Neuronal stem cell (in vitro differentiated cells): ENCODE results near the gene MINDY4B.

Source experiments
- DNase-seq: peaks from one replicate; pipeline ENCODE4 v3.0.0-alpha.2; 2013; ENCODE audit warnings: low spot score
- H2AFZ ChIP-seq: one replicate; pipeline ENCODE4 v1.6.1; 2013; ENCODE audit warnings: mild to moderate bottlenecking, low read length, inconsistent platforms
- H2AK5ac ChIP-seq: 2 replicates; pipeline ENCODE4 v1.6.1; 2013; ENCODE audit warnings: low read depth, mild to moderate bottlenecking, inconsistent platforms, low read length, moderate library complexity, mixed read lengths
- H2BK120ac ChIP-seq: 2 replicates; pipeline ENCODE4 v1.6.1; 2013; ENCODE audit warnings: low read depth, mild to moderate bottlenecking, inconsistent platforms, low read length, moderate library complexity, mixed read lengths
- H2BK12ac ChIP-seq: one replicate; pipeline ENCODE4 v1.6.1; 2013; ENCODE audit warnings: low read length, inconsistent platforms
- H2BK15ac ChIP-seq: 2 replicates; pipeline ENCODE4 v1.6.1; 2013; ENCODE audit warnings: mild to moderate bottlenecking, low read length, inconsistent platforms, mixed read lengths
- H2BK5ac ChIP-seq: one replicate; pipeline ENCODE4 v1.6.1; 2013; ENCODE audit warnings: inconsistent platforms, mild to moderate bottlenecking, low read length, moderate library complexity
- H3K14ac ChIP-seq: one replicate; pipeline ENCODE4 v1.6.1; 2013; ENCODE audit warnings: low read length, inconsistent platforms
- H3K18ac ChIP-seq: 2 replicates; pipeline ENCODE4 v1.6.1; 2013; ENCODE audit warnings: low read length, inconsistent platforms
- H3K23ac ChIP-seq: 2 replicates; pipeline ENCODE4 v1.6.1; 2013; ENCODE audit warnings: low read depth, mild to moderate bottlenecking, mixed read lengths, low read length, inconsistent platforms; ENCODE audit not compliant: poor library complexity
- H3K27ac ChIP-seq: replicated peaks from 3 replicates; pipeline ENCODE4 v1.5.1; 2013; ENCODE audit warnings: low read length, inconsistent platforms
- H3K27me3 ChIP-seq, 3 experiments: 2 replicates each; pipeline ENCODE4 v1.6.1; 2013; ENCODE audit warnings: low read length in 3 of 3, mild to moderate bottlenecking in 2 of 3, inconsistent platforms in 1 of 3, low read depth in 1 of 3, mixed read lengths in 1 of 3, moderate library complexity in 1 of 3; ENCODE audit not compliant: control insufficient read depth in 3 of 3, insufficient read depth in 3 of 3
- H3K36me3 ChIP-seq, 2 donors: replicated peaks in 1 of 2; 2 replicates each; pipeline ENCODE4 v1.6.1; 2013; ENCODE audit warnings: low read length in 2 of 2; ENCODE audit not compliant: control insufficient read depth in 2 of 2, insufficient read depth in 2 of 2
- H3K4ac ChIP-seq: 2 replicates; pipeline ENCODE4 v1.6.1; 2013; ENCODE audit warnings: inconsistent platforms, mild to moderate bottlenecking, low read length, moderate library complexity
- H3K4me1 ChIP-seq, 2 donors: 1 replicate in 1 of 2; 2 replicates in 1 of 2; pipeline ENCODE4 v1.6.1; 2013; ENCODE audit warnings: low read length in 2 of 2, low read depth in 1 of 2; ENCODE audit not compliant: control insufficient read depth in 2 of 2, insufficient read depth in 1 of 2
- H3K4me2 ChIP-seq: one replicate; pipeline ENCODE4 v1.6.1; 2013; ENCODE audit warnings: mild to moderate bottlenecking, low read length, inconsistent platforms; ENCODE audit not compliant: insufficient read depth, poor library complexity, severe bottlenecking
- H3K4me3 ChIP-seq, 2 donors: 2 replicates each; pipeline ENCODE4 v1.5.1; 2013; ENCODE audit warnings: low read length in 2 of 2, mild to moderate bottlenecking in 2 of 2, inconsistent platforms in 1 of 2, moderate library complexity in 1 of 2
- H3K79me1 ChIP-seq: one replicate; pipeline ENCODE4 v1.6.1; 2013; ENCODE audit warnings: low read depth, mild to moderate bottlenecking, inconsistent platforms, low read length, moderate library complexity
- H3K9ac ChIP-seq: one replicate; pipeline ENCODE4 v1.6.1; 2013; ENCODE audit warnings: mild to moderate bottlenecking, low read depth, low read length, inconsistent platforms; ENCODE audit not compliant: poor library complexity
- H3K9me3 ChIP-seq, 2 donors: replicated peaks in 1 of 2; 2 replicates each; pipeline versions ENCODE3 to v1.6.1; 2013; ENCODE audit warnings: low read length in 2 of 2, mild to moderate bottlenecking in 2 of 2, inconsistent platforms in 1 of 2, low read depth in 1 of 2, mixed read lengths in 1 of 2, moderate library complexity in 1 of 2; ENCODE audit not compliant: control insufficient read depth in 2 of 2, insufficient read depth in 1 of 2
- H4K8ac ChIP-seq: one replicate; pipeline ENCODE4 v1.6.1; 2013; ENCODE audit warnings: low read depth, mild to moderate bottlenecking, inconsistent platforms, low read length, moderate library complexity
- H4K91ac ChIP-seq: one replicate; pipeline ENCODE4 v1.6.1; 2013; ENCODE audit warnings: low read length, low read depth, mild to moderate bottlenecking, inconsistent platforms; ENCODE audit not compliant: poor library complexity
- WGBS, 2 donors: extraction: QIAGEN DNeasy Blood & Tissue Kit; methylation state at CpG; one replicate each; pipeline ENCODE4 v1.1.7; 2013; ENCODE audit warnings: missing lambda C conversion rate in 2 of 2, mixed read lengths in 1 of 2; ENCODE audit not compliant: insufficient read length in 2 of 2, insufficient replicate concordance in 1 of 2; ENCODE audit errors: extremely low coverage in 2 of 2; 5-methylcytosine and 5-hydroxymethylcytosine counted together

The MINDY4B gene

DNA sequence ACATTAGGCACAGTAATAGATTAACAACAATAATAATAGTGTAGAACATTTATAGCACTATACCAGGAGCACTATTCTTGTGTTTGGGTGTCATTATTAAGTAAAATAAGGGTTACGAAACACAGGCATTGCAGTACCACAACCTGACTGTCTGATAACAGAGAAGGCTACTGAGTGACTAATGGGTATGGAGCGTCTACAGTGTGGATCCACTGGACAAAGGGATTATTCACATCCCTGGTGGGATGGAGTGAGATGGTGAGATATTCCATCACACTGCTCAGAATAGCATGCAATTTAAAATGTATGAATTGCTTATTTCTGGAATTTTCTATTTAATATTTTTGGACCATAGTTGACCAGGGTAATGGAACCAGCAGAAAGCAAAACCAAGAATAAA lies 18.2 kb downstream of the MINDY4B start:
- H3K9me3 ChIP-seq = no peaks in the 10 kb centered on the region
- H3K4me1 ChIP-seq = peaks cover 0 to 9% of the 10 kb centered on the region in 2 donors
- no peak overlapping the region for H3K4me2 ChIP-seq
- no peak overlapping the region for H2BK120ac ChIP-seq
- H4K91ac ChIP-seq = no peak overlapping the region
- H3K36me3 ChIP-seq = no peaks in the 10 kb centered on the region
- no peak overlapping the region for H2BK15ac ChIP-seq
- no peak overlapping the region for H2BK5ac ChIP-seq
- no peak overlapping the region for H3K23ac ChIP-seq
- H3K14ac ChIP-seq = no peak overlapping the region
- peaks cover 0 to 3% (median 0%) of the 10 kb centered on the region in 3 experiments for H3K27me3 ChIP-seq
- no peak overlapping the region for H2AK5ac ChIP-seq
- no peak overlapping the region for H2AFZ ChIP-seq
- DNase-seq = no peak
- H3K4ac ChIP-seq = no peak overlapping the region
- H3K18ac ChIP-seq = no peak overlapping the region
- no peak overlapping the region for H4K8ac ChIP-seq
- H2BK12ac ChIP-seq = no peak overlapping the region
- H3K27ac ChIP-seq = no peak overlapping the region
- H3K79me1 ChIP-seq = no peaks in the 10 kb centered on the region
- H3K4me3 ChIP-seq = no peak overlapping the region
- WGBS, 2 donors = no CpG with 5 or more reads among the region's 2 CpGs
- no peak overlapping the region for H3K9ac ChIP-seq

DNA sequence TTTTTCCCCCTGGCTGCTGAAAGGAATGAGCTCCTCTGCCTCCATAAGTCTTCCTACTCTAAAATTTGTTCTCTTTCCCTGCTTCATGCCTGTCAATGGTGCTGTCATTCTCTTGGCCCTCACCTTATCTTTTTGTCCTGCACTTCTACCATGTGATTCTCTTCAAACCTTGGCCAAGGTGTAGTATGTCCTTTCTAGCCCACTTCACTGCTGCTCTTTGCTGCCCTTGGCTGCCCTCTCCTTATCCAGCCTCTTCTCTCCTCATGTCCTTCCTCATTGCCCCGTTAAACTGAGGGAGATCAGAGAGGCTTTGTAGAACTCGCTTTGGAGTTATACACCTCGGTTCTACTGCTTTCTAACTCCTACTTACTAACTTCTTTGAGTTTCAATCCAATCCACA lies 19.7 kb downstream of the MINDY4B start:
- Histone ChIP-seq H3K4ac (no peak overlapping the region), H3K36me3 (no peaks in the 10 kb centered on the region), H3K18ac (no peak overlapping the region), H4K91ac (no peak overlapping the region), H2AFZ (no peak overlapping the region), H3K9me3 (no peaks in the 10 kb centered on the region), H2BK15ac (no peak overlapping the region), H3K9ac (no peak overlapping the region), H3K4me3 (no peak overlapping the region), H2AK5ac (no peak overlapping the region), H4K8ac (no peak overlapping the region), H2BK120ac (no peak overlapping the region), H3K79me1 (no peaks in the 10 kb centered on the region), H3K4me2 (no peak overlapping the region), H3K23ac (no peak overlapping the region), H2BK5ac (no peak overlapping the region), H3K14ac (no peak overlapping the region), H3K27ac (no peak overlapping the region), H2BK12ac (no peak overlapping the region), H3K4me1 (peaks cover 0 to 9% of the 10 kb centered on the region in 2 donors), H3K27me3 (peaks cover 0 to 3% (median 0%) of the 10 kb centered on the region in 3 experiments)
- no CpG with 5 or more reads among the region's 3 CpGs for WGBS, 2 donors
- DNase-seq = no peak

DNA sequence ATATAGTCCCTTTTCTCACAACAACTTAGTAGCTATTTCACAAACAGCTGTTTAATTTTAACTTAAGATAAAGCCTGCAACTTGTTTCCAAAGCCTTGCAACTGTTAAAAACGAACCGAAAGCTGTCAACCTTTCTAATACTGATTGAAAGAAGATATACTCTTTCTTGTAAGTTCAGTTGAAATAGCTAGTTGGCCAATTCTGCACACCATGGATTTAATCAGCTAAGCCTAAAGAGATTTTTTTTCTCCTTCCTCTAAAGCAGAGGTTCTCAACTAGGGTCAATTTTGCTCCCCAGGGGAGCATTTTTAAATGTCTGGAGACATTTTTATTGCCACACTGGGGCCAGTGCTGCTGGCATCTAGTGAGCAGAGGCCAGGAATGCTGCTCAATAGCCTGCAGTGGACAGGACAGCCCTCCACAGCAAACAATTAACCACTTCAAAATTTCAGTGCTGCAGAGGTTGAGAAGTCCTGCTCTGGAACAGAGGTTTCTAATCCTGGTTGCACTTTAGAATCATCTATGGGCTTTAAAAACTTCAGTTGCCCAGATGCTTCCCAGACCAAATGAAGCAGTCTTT lies 26.2 kb downstream of the MINDY4B start:
- Histone ChIP-seq H3K79me1 (no peaks in the 10 kb centered on the region), H2BK5ac (no peak overlapping the region), H3K4me3 (no peak overlapping the region), H2AK5ac (no peak overlapping the region), H3K4me2 (no peak overlapping the region), H3K23ac (no peak overlapping the region), H2BK15ac (no peak overlapping the region), H4K8ac (no peak overlapping the region), H3K18ac (no peak overlapping the region), H3K14ac (no peak overlapping the region), H3K36me3 (no peaks in the 10 kb centered on the region), H2BK120ac (no peak overlapping the region), H3K9me3 (no peaks in the 10 kb centered on the region), H3K27ac (no peak overlapping the region), H3K27me3 (peaks cover 0 to 3% (median 0%) of the 10 kb centered on the region in 3 experiments), H2BK12ac (no peak overlapping the region), H2AFZ (no peak overlapping the region), H3K4ac (no peak overlapping the region), H3K4me1 (peaks cover 0 to 8% of the 10 kb centered on the region in 2 donors), H4K91ac (no peak overlapping the region), H3K9ac (no peak overlapping the region)
- no CpG with 5 or more reads among the region's 2 CpGs for WGBS, 2 donors
- DNase-seq = no peak

DNA sequence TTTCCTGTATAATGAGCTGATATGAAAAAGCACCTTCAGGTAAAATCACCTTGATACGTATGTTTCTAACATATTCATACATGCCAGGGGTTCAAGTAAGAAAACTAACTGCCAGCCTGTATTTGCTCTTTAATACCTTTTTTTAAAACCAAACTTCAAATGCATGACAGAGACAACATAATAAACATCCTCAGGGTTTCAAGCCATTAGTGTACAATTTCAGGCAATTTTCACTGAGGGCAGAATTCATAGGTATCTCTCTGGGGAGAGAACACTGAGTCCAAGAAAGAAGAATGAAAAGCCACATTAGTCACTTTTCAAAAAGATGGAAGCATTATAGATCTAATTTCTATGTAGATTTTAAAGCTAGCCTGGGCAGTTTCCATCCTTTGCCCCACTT lies 26.9 kb downstream of the MINDY4B start:
- Histone ChIP-seq H3K79me1 (no peaks in the 10 kb centered on the region), H2BK5ac (no peak overlapping the region), H3K9me3 (no peaks in the 10 kb centered on the region), H3K23ac (no peak overlapping the region), H2BK12ac (no peak overlapping the region), H4K8ac (no peak overlapping the region), H3K4me3 (no peak overlapping the region), H3K27ac (no peak overlapping the region), H3K4me1 (peaks cover 0 to 3% of the 10 kb centered on the region in 2 donors), H2BK15ac (no peak overlapping the region), H3K18ac (no peak overlapping the region), H3K4me2 (no peak overlapping the region), H3K36me3 (no peaks in the 10 kb centered on the region), H4K91ac (no peak overlapping the region), H2BK120ac (no peak overlapping the region), H3K4ac (no peak overlapping the region), H2AK5ac (no peak overlapping the region), H3K9ac (no peak overlapping the region), H2AFZ (no peak overlapping the region), H3K27me3 (peaks cover 0 to 3% (median 0%) of the 10 kb centered on the region in 3 experiments), H3K14ac (no peak overlapping the region)
- WGBS, 2 donors = no CpG with 5 or more reads among the region's 1 CpG
- no peak for DNase-seq
